ENCODE results near the gene FOXC1.

Gene FOXC1

DNA sequence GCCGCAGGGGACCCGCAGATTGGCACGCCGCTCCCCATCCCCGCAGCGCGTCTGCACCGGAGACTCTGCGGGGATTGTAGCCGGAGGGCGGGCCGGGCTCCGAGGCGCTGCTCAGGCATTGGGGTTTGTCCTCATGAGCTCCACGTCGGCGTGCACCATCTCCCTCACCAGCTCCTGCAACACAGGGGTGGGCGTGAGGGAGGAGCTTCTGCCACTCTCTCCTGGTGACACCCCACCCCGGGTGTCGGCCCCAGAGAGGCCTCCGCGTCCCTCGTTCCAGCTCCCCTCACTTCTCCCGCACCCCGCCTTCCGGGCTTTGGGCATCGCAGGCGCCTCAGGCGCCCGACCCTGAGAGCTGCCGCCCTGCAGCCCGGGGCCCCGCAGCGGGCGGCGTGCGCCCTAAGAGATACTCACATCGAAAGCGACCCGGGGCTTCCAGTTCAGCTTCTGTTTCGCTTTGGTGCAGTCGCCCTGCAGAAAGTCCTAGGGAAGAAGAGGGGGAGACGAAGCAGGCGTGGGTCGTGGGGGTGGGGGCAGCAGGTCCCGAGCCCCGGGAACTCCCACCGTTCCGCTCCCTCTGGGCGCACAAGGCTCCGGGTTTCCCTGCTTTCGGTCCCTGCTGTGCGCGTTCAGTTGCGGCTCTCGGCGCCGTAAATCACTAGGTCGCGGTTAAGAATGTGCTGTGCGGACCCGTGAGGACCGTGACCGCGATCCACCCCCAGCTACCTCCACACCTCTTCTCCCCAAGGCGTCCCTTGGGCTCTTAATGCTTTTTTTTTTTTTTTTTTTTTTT is 14.5 kb downstream of the FOXC1 start:
- DNase-seq (ENCODE audit: low read depth), result no peak

DNA sequence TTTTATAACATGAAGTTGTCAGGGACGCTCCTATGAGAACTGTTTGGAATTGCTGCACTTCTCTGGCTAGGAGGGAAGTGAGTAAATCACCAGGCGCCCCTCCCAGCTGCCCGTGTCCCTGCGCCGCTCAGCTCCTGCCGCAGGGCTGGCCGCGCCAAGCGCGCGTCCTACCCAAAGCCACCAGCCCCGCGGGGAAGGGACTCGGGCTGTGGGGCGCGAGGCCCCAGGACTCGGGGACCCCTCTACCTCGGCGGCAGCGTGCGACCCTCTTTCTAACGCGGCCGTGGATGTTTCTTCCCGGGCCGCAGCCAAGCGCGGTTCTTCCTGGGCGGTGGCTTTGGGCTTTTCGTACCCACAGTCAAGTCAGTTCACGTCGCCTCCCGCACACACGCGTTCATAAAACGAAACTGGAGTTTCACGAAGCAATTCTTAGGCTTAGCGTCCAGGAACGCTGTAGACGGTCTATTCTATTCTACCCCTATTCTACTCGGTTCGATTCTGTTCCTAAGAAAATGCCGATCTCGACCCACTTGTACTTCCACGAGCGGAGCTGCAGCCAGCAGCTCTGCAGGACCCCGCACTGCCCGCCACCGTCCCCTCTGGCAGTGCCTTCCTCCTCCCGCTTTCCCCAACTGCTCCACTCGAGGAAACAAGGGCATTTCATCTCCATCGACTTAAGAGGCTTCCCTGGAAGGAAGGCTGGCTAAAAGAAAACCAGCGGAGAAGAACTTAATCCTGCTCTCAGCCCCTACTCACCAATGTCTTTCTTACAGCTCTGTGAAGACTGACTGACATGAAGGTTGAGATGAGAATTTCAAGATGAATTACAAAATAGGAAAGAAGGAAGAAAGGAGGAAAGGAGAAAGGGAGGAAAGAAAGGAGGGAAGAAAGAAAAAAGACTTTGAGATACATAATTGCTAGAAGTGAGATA is 15.4 kb downstream of the FOXC1 start:
- no peak for DNase-seq (ENCODE audit: low read depth)

DNA sequence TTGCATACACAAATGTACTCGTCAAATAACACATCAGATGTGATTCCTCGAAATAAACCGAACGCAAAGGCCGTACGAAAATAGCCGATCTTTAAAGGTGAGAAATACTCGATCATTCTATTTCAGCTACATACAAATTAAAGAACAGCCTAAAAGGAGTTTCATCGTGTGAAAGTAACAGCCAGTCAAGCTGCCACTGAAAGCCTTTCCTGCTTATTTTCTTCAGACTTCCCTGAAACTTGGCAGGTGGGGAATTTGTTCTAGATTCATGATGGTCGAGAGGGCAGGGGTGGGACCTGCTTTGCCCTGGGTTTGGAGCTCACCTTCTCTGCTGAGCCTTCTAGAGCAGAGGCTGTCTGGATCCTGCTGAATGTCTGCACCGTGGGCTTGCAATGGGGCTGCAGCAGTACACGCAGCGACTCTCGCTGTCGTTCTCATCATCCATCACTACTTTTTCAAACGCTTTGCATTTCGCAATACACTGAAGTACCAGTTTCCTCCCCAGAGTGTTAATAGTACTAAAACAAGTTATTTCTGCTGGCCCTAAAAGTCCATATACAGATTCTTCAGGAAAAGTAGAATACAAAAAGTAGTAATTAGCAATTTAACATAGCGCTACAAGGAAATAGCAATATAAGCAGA is 16.2 kb downstream of the FOXC1 start:
- no peak for DNase-seq (ENCODE audit: low read depth)

GRCh38 chr6:1626481-1626880 is 16.8 kb downstream of the FOXC1 start:
- DNase-seq (ENCODE audit: low read depth), result no peak

DNA sequence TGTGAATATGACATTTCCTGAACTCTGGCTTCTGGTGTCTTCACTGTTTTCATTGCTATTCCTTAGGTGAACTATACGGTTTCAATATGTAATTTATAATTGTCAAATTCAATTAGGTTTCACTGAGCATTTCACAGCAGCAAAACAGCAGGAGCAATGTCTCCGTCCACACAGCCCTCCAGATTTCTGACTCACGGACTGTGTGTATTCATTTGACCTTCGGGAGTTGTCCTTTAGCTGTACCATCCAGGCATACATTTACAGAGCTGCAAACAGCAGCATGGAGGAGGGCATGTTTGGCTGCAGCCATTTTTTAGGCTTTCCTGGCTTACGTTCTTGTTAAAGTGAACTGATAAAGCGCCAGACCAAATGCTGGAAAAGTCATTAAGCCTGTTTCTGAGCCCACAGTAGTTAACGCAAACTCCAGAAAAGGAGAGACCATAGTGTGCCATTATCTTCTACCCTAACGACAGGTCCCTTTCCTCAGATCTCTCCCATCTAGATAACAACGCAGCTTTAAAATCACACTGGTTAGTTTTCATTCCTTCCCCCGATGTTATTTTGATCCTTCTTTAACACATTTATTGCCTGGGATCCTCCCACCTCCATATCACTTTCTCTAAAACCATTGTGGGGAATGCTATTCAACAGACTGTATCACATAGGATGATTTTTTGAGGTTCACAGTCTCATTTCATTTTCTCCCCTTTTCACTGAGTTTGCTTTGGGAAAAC is 18.3 kb downstream of the FOXC1 start:
- DNase-seq (ENCODE audit: low read depth), result no peak

DNA sequence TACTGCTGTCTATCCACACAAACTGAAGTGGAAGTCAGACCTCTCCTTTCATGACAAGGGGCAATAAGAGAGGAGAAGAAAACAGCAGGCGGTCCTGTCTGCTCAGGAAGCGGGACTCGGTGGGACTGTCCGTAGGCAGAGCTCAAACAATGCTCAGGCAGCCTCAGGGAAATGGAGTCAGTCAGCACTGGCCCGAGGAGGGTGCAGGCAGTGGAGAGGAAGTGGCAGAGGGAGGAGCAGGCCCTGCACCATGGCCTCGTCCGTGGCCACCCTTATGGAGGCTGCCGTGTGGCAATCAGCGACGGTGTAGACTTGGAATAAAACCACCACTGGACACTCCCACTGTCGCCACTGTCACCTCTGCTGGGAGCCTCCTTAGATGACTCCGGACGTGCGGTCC is 19.6 kb downstream of the FOXC1 start:
- DNase-seq (ENCODE audit: low read depth), result no peak

- DNase-seq (ENCODE audit: low read depth), result no peak
Observed at GRCh38 chr6:1630212-1630770, 20.6 kb downstream of the FOXC1 start.

DNA sequence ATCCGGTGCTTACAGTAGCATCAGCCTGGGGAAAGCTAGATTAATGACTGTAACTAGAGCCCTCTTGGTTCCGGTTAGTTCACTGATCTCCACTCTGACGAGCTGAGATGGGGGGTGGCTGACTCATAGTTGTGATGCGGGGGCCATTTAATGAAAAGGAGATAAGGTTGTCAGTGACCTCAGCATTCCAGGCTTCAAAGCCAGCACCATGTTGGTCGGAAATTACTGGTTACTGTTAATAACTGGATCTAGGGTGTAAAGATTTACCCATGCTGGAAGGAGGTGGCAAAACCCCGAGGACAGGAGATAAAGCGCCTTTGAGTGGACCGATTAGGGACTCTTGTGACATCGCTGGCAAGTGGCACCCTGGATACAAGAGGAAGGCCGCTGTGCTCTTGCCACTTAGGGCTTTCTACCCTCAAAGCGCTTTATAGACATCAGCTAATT is 21.1 kb downstream of the FOXC1 start:
- DNase-seq (ENCODE audit: low read depth), result no peak

DNA sequence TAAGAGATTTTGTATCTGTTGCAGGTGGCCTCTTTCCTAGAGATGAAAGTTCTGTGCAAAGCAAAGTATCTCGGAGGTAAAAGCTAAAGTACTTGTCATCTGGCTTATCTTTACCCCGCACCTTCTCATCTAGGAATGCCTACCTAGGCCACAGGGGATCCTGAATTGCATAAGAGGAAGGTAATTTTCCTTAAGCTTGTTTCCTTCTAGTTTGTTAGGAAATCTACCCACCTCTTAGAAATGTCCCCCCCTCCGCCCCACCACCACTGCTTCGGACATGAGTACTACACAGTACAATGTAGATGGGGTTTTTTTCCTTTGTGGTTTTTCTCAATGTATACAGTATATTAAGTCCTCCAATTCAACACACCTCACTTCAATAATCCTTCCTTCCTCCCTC is 21.5 kb downstream of the FOXC1 start:
- no peak for DNase-seq (ENCODE audit: low read depth)

DNA sequence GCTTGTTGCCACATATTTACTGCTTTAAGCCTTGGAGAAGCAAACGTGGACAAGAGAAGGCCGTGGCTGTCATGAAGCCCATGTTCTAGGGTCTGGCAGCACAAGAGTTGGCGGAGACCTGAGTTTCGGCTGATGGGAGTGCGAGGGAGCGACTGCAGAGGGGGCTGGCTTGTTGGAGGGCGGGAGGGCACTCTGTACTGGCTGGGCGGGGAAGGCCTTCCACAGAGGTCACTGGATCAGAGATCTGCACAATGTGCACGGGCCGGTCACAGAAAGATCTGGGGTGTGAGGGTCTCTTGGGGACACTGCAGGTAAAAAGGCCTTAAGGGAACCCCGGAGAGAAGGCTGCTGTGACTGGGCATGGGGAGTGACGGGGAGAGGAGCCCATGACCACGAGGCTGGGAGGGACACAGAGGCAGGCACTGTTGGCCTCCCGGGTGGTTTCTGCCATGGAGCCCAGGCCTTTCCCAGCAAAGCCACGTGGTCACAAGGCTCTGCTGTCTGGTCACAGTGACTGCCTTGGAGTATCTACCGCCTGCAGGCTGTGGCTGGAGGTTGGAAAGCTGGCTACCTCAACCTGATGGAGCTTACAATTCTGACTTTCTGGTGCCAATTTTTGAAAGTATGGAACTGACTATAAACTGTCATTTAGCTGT is 23.8 kb downstream of the FOXC1 start:
- DNase-seq (ENCODE audit: low read depth), result no peak

- no peak for DNase-seq (ENCODE audit: low read depth)
Observed at GRCh38 chr6:1634081-1634480, 24.4 kb downstream of the FOXC1 start.

DNA sequence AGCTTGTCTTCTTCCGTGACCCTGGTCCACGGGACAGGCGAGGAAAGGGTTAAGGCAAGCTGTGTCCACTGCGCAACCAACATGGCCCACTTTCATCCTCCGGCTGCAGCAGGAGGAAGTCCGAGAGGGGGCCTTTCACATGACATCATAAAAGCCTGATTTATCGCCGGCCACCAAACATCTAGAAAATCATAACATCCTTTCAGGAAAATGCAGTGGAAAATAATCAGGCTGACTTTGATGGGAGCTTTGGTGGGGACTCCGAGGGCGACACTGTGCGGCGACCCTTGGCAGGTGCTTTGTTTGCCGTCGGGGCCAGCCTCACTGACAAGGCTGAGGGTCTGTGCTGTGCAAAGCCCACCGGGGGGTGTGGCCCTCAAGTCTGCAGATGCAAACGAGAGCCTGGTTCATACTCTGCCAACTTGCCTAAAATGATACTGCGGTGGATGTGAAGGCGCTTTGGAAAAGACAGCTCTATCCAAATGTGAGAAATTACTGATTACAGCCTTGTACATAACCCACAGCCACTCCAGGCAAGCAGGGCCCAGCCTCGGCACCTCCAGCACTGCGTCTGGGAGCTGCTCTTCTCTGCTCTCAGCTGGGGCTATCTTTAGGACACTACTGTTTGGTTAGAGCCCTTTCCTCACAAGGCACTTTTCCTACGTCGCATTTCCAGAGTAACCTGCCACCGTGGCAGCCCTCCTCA is 25.7 kb downstream of the FOXC1 start:
- no peak for DNase-seq (ENCODE audit: low read depth)

DNA sequence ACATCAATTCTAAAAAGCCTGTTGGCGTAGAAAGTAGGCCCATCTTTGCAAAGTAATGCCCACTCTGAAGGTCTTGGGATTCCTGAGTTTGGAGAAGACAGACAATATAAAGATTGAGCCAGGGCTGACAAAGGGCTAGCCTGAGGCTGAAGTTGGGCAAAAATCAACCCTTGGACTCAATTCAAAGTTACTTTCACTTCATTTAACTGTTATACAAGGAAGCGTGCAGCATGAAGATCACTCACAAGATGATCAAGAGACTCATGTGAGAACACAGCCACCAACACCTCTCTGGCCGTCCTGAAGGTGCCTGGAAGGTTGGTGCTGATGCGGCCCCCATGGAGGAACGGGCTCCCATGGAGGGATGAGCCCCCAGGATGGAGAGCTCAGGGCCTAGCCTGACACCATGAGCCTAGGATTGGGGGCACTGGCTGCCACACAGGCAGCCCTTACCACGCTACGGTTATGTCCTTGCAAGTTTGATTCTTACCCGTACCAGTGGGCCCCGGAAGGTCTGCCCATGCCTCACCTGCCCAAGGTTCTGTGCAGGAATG is 26.6 kb downstream of the FOXC1 start:
- DNase-seq (ENCODE audit: low read depth), result no peak

DNA sequence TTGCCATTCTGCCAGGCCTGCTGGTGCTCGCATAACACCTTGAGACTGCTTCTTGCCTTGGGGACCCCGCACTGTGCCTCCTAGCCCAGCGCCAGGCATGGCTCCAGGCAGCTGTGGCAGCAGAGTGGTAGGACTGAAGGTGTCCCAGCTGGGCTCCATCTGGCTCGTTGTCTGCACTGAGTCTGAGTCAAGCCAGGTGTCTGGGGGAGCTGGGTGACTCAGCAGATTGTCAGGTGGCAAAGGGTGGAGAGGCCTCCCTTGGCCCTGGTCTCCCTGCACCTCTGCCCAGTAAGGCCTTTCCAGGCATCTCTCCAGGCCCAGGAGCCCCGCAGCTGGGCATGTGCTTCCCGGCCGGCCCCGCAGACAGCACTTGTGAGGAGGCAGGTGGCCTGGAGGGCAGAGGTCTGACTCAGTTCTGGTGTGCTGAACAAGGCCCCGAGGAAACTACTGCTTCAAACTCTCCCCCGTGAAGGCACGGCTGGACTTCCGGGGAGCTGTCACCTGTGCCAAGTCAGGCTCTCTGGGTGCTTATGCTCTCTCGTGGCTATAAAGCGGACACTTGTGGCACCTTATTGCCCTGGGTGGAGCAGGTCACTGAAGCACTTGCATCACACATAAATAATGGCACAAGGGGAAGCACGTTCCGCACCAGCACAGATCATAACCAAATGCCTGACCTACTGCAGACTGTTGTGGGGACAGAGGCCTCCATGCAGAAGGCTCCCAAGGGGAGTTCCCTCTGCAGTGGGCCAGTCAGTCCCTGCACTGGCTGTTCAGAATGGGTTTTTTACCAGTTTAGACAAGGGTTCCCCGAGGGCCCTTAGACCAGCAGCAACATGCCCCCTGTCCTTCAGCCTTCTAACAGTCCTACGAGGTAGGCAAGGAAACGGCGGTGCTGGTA is 27.5 kb downstream of the FOXC1 start:
- DNase-seq (ENCODE audit: low read depth), result no peak

DNA sequence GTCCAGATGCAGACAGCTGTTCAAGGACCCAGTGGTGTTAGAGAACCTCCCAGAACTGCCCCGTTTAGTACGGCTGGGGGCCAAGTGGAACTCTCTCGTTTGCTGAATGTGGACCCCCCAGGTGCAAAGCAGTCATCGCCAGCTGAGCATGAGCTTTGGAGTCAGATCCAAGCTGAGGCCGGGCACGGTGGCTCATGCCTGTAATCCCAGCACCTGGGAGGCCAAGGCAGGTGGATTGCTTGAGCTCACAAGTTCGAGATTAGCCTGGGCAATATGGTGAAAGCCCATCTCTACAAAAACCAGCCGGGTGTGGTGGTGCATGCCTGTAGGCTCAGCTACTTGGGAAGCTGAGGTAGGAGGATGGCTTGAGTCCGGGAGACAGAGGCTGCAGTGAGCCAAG is 29.7 kb downstream of the FOXC1 start:
- DNase-seq (ENCODE audit: low read depth), result no peak

- no peak for DNase-seq (ENCODE audit: low read depth)
Observed at GRCh38 chr6:1640476-1640875, 30.8 kb downstream of the FOXC1 start.

- no peak for DNase-seq (ENCODE audit: low read depth)
Observed at GRCh38 chr6:1641343-1641885, 31.7 kb downstream of the FOXC1 start.

GRCh38 chr6:1643111-1643510 is 33.4 kb downstream of the FOXC1 start:
- DNase-seq (ENCODE audit: low read depth), result no peak

All from activated T-helper 1 cell treated with Interleukin-2 at 50 U/mL for 16 hours (primary cell).